ENCODE results near the gene SPIN1.

- TF ChIP-seq CTCF (IDR thresholded peaks at IDR 0.05) (peak; percentile 41), EZH2 (IDR thresholded peaks at IDR 0.05; ENCODE audit: borderline replicate concordance, insufficient read depth, low read depth, low read length, poor library complexity, severe bottlenecking) (no peak)
Measured at GRCh38 chr9:88388203-88388885, at the start of gene SPIN1.

Measured in B cell (primary cell).